Endothelial cell of umbilical vein (primary cell): Measurements from ENCODE around the gene SS18L1. TPM values are rescaled to one million over a fixed set of nuclear protein-coding genes. Genes with fewer than 3 reads are reported as not detected.

ENCODE experiments used
- BruUV-seq: library from RNA; stranded (reverse); fragments of 400-500 nt; replicated peaks from 2 replicates; lab custom pipeline; 2021; lab: Mats Ljungman, UMichigan
- CTCF ChIA-PET: fragments of 300-600, 350-600 bp; sonication (Branson Sonifier 250); formaldehyde crosslinking; loops from one replicate; lab custom pipeline; 2021; ENCODE audit warnings: antibody characterized with exemption, inconsistent platforms; lab: Charles Lee
- POLR2A ChIA-PET: fragments of 300-600, 350-600 bp; sonication (Branson Sonifier 250); formaldehyde crosslinking; loops from one replicate; lab custom pipeline; 2021; ENCODE audit warnings: antibody characterized with exemption, inconsistent platforms; lab: Charles Lee
- DNase-seq: peaks from one replicate; pipeline ENCODE4 v3.0.0-alpha.2; 2011; ENCODE audit warnings: low read depth, low spot score
- FAIRE-seq: peaks from 2 replicates; lab custom pipeline; 2011; peaks lifted over from hg19 to GRCh38; lab: Jason Lieb, UNC
- H2AFZ ChIP-seq: 2 replicates; pipeline ENCODE4 v1.6.0; 2012; ENCODE audit warnings: low read depth, low read length, control low read depth, inconsistent platforms
- H3K27ac ChIP-seq: 2 replicates; pipeline ENCODE4 v1.5.1; 2011; ENCODE audit warnings: low read depth, mild to moderate bottlenecking, control low read depth, low read length, moderate library complexity; ENCODE audit not compliant: insufficient read depth
- H3K27me3 ChIP-seq, 2 experiments: 2 replicates each; pipeline versions ENCODE4 v1.6.0 to v1.6.1; 2011; ENCODE audit warnings: low read length in 2 of 2, mixed read lengths in 1 of 2; ENCODE audit not compliant: control insufficient read depth in 2 of 2, insufficient read depth in 2 of 2
- H3K36me3 ChIP-seq, 2 experiments: 2 replicates in 1 of 2; 3 replicates in 1 of 2; pipeline ENCODE4 v1.5.1; 2011; ENCODE audit warnings: low read length in 2 of 2, mild to moderate bottlenecking in 1 of 2, moderate library complexity in 1 of 2; ENCODE audit not compliant: control insufficient read depth in 2 of 2, insufficient read depth in 2 of 2; ENCODE audit errors: extremely low read depth in 1 of 2
- H3K4me1 ChIP-seq: 3 replicates; pipeline ENCODE4 v1.5.1; 2011; ENCODE audit warnings: mild to moderate bottlenecking, low read length; ENCODE audit not compliant: control insufficient read depth, insufficient read depth; ENCODE audit errors: extremely low read depth
- H3K4me2 ChIP-seq: 2 replicates; pipeline ENCODE4 v1.6.1; 2011; ENCODE audit warnings: low read length, control low read depth, mixed read lengths; ENCODE audit not compliant: insufficient read depth
- H3K4me3 ChIP-seq, 3 experiments: fragments of 200-600 bp in 1 of 3; sonication (generic), shearing (Covaris generic) in 1 of 3; replicated peaks in 1 of 3; 2 replicates each; pipeline ENCODE4 v1.5.1; 2011 to 2016; ENCODE audit warnings: control low read depth in 3 of 3, low read length in 3 of 3, mild to moderate bottlenecking in 2 of 3, inconsistent platforms in 1 of 3, low read depth in 1 of 3, moderate library complexity in 1 of 3; ENCODE audit not compliant: insufficient read depth in 1 of 3
- H3K79me2 ChIP-seq: 2 replicates; pipeline ENCODE4 v1.6.0; 2012; ENCODE audit warnings: low read length, inconsistent platforms; ENCODE audit not compliant: control insufficient read depth, insufficient read depth
- H3K9ac ChIP-seq: replicated peaks from 2 replicates; pipeline ENCODE3; 2011; ENCODE audit warnings: low read length, control low read depth; ENCODE audit not compliant: insufficient read depth; ENCODE audit errors: extremely low read depth
- H3K9me1 ChIP-seq: replicated peaks from 3 replicates; pipeline ENCODE4 v1.6.0; 2011; ENCODE audit warnings: mild to moderate bottlenecking, low read length; ENCODE audit not compliant: control insufficient read depth, insufficient read depth; ENCODE audit errors: extremely low read depth
- H3K9me3 ChIP-seq: replicated peaks from 2 replicates; pipeline ENCODE4 v1.5.1; 2012; ENCODE audit warnings: low read length, inconsistent platforms; ENCODE audit not compliant: control insufficient read depth, insufficient read depth
- H4K20me1 ChIP-seq: replicated peaks from 2 replicates; pipeline ENCODE3; 2011; ENCODE audit warnings: mild to moderate bottlenecking, low read length; ENCODE audit not compliant: control insufficient read depth, insufficient read depth; ENCODE audit errors: extremely low read depth
- EZH2 ChIP-seq: IDR thresholded peaks from 2 replicates; pipeline ENCODE4 v1.6.1; 2012; ENCODE audit warnings: borderline replicate concordance, low read depth, mild to moderate bottlenecking, moderate library complexity, low read length, inconsistent platforms; ENCODE audit not compliant: severe bottlenecking
- FOS ChIP-seq: IDR thresholded peaks from 2 replicates; pipeline ENCODE4 v1.6.1; 2011; ENCODE audit warnings: mild to moderate bottlenecking, low read length, moderate library complexity, borderline replicate concordance; ENCODE audit not compliant: insufficient read depth
- GATA2 ChIP-seq: IDR thresholded peaks from 2 replicates; pipeline ENCODE4 v1.7.0; 2011; ENCODE audit warnings: low read depth, mild to moderate bottlenecking, moderate library complexity, mixed read lengths, low read length; ENCODE audit not compliant: insufficient read length, insufficient read depth
- JUN ChIP-seq: IDR thresholded peaks from 2 replicates; pipeline ENCODE4 v1.6.1; 2011; ENCODE audit warnings: borderline replicate concordance, low read depth; ENCODE audit not compliant: insufficient read length, insufficient read depth
- MYC ChIP-seq: IDR thresholded peaks from one replicate; pipeline ENCODE4 v1.6.1; 2011; ENCODE audit warnings: mild to moderate bottlenecking, low read depth, low read length
- POLR2A ChIP-seq: IDR thresholded peaks from 2 replicates; pipeline ENCODE4 v1.6.1; 2012; ENCODE audit warnings: low read depth, mild to moderate bottlenecking, control low read depth, low read length
- POLR2AphosphoS5 ChIP-seq: IDR thresholded peaks from 2 replicates; pipeline ENCODE4 v1.6.1; 2012; ENCODE audit warnings: low read depth, mild to moderate bottlenecking, control low read depth, low read length, moderate library complexity; ENCODE audit not compliant: insufficient read depth
- dilution Hi-C: fragments of 300-500 bp; cut with MboI; formaldehyde crosslinking; loops from one replicate; pipeline ENCODE4 v1.15.0; 2019; ENCODE audit warnings: low sequenced_read_pairs; ENCODE audit not compliant: extremely low pct_ligation_motif_present
- intact Hi-C: fragments of 100-400 bp; cut with micrococcal nuclease; formaldehyde crosslinking; loops from one replicate; pipeline ENCODE4 v1.10.0; 2022
- polyA plus RNA-seq, 4 experiments: library from polyadenylated mRNA; depleted of rRNA in 3 of 4; stranded (reverse) in 3 of 4; unstranded in 1 of 4; fragments of >200 nt; gene quantifications; 2 replicates each; pipeline versions ENCODE4 v1.2.1 to v1.2.3, GENCODE V29; 2011 to 2012; ENCODE audit warnings: missing spikeins in 1 of 4
- total RNA-seq: library from RNA; stranded (reverse); gene quantifications from 2 replicates; pipeline ENCODE4 v1.2.3, GENCODE V29; 2021
- TF ChIP-seq, protein P1 (sequence below): IDR thresholded peaks from 2 replicates; pipeline ENCODE4 v1.6.1; 2011; ENCODE audit not compliant: insufficient read depth, insufficient read length
- TF ChIP-seq, protein P2 (sequence below), 2 donors: IDR thresholded peaks; 1 replicate in 1 of 2; 2 replicates in 1 of 2; pipeline ENCODE4 v1.5.1; 2011; ENCODE audit warnings: low read length in 2 of 2, mild to moderate bottlenecking in 2 of 2, moderate library complexity in 2 of 2, control low read depth in 1 of 2, inconsistent platforms in 1 of 2, low read depth in 1 of 2; ENCODE audit not compliant: insufficient read depth in 1 of 2; ENCODE audit errors: extremely low read depth in 1 of 2

Gene SS18L1
- total and polyA plus RNA-seq, 2 donors (not counting 3 experiments of a cell fraction or from before 2014, with no cell fraction given), result 15.4 to 21.7 TPM

DNA sequence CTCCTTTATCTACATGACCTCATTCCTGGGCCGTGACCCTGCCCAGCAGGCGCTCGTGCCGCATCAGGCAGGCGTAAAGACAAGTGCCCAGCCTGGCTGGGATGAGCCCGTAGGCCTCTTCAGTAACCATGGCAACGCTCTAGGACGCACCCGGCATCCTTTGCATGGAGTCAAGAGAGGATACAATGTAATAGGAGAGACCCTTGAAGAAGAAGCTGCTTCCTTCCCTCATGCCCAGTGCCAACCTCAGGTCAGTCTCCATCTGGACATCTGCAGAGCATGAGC, 26.3 kb upstream of the SS18L1 start:
- dilution Hi-C loops, result no loop called here
- POLR2A ChIA-PET, result no interaction called here
- no TSS peak for BruUV-seq

More for the DNA sequence above, 26.3 kb upstream of the SS18L1 start:
- intact Hi-C loops, result no loop called here
- no peak for FAIRE-seq
- H4K20me1 ChIP-seq, result no peaks in the 10 kb centered on the region
- H3K4me2 ChIP-seq, result no peak overlapping the region
- no peak overlapping the region for H3K9ac ChIP-seq
- H3K79me2 ChIP-seq, result no peaks in the 10 kb centered on the region
- H2AFZ ChIP-seq, result no peak overlapping the region
- CTCF ChIA-PET, result no interaction called here
- H3K36me3 ChIP-seq, result no peaks in the 10 kb centered on the region
- no peaks in the 10 kb centered on the region for H3K4me1 ChIP-seq
- TF ChIP-seq, protein P1, sequence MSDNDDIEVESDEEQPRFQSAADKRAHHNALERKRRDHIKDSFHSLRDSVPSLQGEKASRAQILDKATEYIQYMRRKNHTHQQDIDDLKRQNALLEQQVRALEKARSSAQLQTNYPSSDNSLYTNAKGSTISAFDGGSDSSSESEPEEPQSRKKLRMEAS, result no peak
- TF ChIP-seq POLR2AphosphoS5 (no peak), GATA2 (no peak), POLR2A (no peak), MYC (no peak), JUN (no peak), FOS (no peak), EZH2 (no peak)
- TF ChIP-seq, protein P2, sequence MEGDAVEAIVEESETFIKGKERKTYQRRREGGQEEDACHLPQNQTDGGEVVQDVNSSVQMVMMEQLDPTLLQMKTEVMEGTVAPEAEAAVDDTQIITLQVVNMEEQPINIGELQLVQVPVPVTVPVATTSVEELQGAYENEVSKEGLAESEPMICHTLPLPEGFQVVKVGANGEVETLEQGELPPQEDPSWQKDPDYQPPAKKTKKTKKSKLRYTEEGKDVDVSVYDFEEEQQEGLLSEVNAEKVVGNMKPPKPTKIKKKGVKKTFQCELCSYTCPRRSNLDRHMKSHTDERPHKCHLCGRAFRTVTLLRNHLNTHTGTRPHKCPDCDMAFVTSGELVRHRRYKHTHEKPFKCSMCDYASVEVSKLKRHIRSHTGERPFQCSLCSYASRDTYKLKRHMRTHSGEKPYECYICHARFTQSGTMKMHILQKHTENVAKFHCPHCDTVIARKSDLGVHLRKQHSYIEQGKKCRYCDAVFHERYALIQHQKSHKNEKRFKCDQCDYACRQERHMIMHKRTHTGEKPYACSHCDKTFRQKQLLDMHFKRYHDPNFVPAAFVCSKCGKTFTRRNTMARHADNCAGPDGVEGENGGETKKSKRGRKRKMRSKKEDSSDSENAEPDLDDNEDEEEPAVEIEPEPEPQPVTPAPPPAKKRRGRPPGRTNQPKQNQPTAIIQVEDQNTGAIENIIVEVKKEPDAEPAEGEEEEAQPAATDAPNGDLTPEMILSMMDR (IDR thresholded peaks at IDR 0.05; ENCODE audit: extremely low read depth in 1 of 2, insufficient read depth in 1 of 2, low read depth in 1 of 2, low read length in 2 of 2), result no peak
- H3K9me3 ChIP-seq, result no peaks in the 10 kb centered on the region
- H3K27ac ChIP-seq, result no peak overlapping the region
- no peaks in the 10 kb centered on the region for H3K9me1 ChIP-seq
- DNase-seq, result no peak
- H3K27me3 ChIP-seq, result peaks cover 9 to 17% of the 10 kb centered on the region in 2 experiments
- H3K4me3 ChIP-seq, result no peak overlapping the region
